Endometrial microvascular endothelial cells (primary cell): Measurements from ENCODE around the gene MAST4. TPM values are rescaled to one million over a fixed set of nuclear protein-coding genes. Genes with fewer than 3 reads are reported as not detected.

ENCODE experiments used
- in situ Hi-C: cut with HindIII; loops from 2 replicates; pipeline ENCODE4 v1.10.0; 2017; ENCODE audit warnings: low sequenced_read_pairs, low pct_unique_long_range_greater_than_20kb; ENCODE audit errors: inconsistent ontology term
- total RNA-seq: library from RNA; depleted of rRNA; stranded (reverse); fragments of >200 nt; gene quantifications from one replicate; pipeline ENCODE4 v1.2.3, GENCODE V29; 2015; ENCODE audit errors: inconsistent ontology term

MAST4 gene
- total RNA-seq, 1 donor from 2014 or later, result 29.3 TPM

DNA sequence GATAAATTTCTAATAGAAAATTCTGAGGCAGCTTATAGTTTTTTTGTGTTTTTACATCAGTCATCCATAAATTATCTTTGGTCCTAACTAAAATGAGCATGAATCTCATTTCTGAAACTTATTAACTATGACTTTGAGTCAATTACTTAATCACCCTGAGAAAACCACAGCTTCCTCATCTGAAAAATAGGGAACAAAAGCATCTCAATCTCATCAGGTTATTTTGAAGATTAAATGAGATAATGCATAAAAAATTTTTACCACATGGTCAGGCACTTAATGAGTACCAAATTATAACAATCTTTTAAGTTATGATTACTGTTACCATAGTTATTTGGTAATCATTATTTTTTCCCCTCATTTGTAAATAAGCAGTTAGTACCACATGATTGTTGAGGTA lies 279.1 kb downstream of the MAST4 start:
- in situ Hi-C loops, result no loop called here

DNA sequence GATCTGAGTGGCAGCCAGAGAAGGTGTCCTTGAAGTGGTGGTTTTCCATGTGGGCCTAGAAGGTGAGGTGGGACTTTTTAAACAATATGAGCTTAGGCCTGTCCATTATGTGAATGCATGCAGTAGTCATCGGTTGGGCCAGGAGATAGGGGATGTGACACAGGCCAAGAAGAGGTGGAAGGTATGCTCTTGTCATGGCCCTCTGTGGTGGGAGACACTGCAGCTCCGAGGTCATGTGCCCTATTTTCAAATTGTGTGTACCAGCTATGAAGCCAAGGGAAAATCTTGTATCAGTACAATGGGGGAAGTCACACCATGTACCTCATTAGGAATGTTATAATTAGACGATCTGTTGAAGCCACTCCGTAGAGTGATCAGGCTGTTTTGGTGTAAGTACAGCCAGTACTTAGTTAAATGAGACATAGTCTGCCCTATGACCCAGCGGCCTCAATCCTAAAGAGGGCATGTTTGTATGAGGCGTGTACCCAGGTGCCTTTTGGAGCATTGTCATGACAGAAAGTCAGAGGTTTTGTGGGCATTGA lies 280.1 kb downstream of the MAST4 start:
- in situ Hi-C loops, result no loop called here

DNA sequence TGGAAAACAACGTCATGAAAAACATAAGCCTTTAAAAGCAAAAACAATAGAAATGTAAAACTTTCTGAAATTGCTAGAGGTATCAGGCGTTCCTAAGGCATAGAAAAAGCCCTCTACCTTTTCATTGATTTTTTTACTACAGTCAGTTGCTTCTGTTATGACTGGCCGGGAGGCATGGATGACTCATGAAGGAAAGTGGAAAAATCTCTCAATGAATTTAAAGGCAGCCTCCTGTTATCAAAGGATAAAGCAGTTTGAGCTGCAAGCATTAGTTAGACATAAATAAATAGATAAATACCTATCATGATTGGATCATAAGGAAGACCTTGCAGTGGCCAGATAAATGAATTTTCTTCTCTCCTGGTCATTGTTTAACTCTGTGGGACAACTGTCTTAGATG lies 281.6 kb downstream of the MAST4 start:
- in situ Hi-C loops, result no loop called here

DNA sequence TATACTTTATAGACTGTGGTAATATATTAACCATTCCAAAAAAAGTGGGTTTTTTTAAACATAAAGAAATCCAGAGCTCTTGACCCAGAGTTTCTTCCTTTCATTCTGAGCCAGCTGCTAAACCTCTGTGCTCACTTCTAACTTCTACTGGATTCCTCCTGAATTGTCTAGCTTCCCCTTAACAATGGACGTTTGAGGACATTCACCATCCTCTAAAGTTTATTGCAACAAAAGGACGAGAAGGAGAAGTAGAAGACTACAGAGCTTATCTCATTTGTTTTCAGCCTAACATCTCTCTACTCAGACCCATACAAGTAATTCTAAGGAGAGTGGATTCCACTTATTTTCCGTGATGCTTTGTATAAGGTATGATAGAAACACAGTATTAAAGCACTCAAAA lies 284.2 kb downstream of the MAST4 start:
- in situ Hi-C loops, result no loop called here

DNA sequence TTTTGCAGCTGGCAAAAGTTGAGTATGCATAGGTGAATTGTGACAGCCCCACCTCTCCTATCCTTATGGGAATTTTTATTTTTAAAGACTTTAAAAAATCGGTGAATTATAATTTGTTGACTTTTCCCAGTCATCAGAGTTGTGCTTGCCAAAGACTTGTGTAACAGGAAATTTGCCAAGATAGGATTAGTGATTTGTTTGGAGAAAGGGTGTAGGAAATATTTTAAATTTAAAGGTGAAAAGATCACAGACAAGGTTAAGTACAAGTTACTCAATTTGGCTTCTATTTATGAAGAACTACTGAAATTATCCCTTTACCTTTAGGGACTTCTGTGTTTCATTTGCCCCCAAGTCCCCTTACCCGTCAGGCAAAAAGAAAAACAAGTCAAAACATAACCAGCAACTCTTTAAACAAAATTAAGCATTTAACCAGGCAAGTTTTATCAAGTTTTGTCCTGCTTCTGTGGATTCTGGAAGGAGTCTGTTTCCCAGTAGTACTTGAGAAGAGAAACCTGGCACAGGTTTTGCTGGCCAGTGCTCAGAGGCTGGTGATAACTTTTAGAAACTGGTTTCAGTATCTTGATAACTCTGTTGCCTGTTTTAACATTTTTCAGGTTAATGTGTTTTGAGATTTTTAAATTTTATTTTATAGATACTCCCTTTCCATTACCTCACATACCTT lies 285.4 kb downstream of the MAST4 start:
- in situ Hi-C loops, result no loop called here

DNA sequence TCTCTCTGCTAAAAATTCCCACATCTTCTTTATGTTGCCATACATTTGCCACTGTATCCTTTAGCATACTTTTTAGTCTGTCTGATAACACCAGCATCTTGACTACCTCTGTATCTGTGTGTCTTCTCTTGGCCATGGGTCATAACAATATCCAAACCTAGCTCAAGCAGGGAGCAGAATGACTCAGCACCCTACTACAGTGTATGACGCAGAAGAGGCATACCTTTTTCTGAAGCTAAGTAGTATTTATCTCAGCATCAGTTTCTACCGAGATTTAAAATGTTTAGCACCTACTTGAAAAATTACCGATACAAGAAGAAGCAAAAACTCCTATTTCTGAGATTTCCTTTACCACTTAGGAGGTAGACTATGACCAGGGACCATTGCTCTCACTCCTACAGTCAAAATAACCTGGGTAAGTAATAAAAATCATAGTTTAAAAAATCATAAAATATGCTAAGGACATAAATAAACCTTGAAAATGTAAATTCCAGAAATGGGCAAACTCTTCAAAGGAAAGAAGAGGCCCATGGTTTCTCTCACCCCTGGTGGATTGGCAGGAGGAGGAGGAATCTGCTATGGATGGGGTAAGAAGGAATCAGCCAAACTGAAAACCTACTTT lies 286.5 kb downstream of the MAST4 start:
- in situ Hi-C loops, result no loop called here

DNA sequence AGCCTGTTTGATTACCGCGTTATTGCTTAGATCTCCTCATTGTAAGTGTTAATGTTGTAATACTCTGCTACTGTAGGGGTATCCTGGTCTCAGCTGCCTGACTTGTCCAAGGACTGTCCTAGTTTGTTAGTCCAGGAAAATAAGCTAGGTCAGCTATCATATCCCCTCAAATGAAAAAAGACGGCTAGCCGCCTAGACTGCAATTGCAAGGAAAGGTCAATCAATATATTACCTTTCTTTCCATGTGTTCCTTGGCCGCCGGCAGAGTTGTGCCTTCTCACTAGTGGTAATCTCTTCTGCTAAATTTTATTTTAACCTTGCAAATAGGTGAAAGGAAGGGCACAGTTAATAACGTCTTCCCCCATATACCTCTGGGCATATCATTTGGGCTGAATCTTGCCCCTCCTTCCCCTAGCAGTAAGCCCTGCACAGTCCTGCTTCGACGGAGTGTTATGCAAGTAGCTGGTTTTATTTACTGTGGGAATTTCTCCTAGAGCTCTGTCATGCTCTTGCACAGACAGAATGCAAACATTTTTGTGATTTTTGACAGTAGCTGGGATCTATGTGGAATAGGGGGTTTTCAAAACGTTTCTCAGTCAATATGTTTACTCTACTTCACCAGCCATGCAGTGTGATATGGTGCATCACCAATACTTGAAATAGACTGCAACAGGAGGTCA lies 288.5 kb downstream of the MAST4 start:
- in situ Hi-C loops, result no loop called here

DNA sequence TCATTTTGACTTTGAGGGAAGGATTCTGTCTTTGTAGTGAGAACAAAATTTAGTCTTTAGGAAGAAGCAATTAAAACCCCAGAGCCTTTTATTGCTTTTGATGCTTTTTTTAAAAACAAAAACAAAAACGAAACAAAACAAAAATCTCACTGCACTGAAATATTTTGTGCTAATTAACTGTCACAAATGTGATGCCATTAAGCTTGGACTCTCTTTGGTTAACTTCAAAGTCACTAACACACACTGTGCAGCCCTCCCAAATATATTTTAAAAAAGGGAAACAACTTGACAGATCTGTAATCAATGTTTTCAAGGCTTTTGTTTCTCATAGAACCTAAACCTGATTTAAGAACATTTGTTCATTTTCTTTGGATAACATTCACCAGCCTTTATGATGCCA lies 290.7 kb downstream of the MAST4 start:
- in situ Hi-C loops, result no loop called here

DNA sequence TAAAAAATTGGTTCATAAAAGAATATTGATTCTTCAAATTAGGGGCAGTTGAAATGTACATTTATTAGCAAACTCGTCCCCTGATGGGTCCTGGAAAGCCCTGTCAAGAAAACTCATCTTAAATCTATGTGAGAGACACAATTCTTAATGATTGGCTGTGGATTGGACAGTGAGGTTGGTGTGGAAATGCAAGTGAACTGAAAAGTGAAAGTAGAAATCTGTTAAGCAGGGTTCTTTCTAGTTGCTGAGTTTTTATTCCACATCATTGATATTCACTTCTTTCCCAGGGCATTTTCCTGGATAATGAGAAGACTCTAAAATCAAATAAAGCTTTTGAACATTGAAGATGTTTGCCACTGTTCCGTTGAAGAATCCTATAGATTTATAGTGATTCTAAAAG lies 292.4 kb downstream of the MAST4 start:
- in situ Hi-C loops, result no loop called here

- in situ Hi-C loops, result no loop called here
Measured at GRCh38 chr5:66889056-66889455, 292.9 kb downstream of the MAST4 start.

DNA sequence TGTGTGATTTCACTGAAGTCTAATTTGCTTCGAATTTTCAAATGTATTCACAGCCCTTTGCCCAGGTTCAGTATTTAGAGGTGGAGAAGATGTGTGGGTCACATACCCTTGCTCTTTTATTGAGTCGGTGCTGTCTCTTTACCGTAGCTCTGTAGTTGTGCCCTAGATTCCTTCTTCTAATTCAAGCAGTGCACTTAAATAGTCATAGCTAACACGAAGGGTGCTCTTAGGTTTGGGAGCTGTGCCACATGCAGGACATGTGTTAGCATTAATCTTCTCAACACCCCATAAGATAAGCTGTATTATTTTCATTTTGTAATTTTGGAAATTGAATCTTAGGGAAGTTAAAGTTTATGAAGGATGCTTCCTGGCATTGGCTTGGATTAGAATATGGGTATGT lies 293.3 kb downstream of the MAST4 start:
- in situ Hi-C loops, result no loop called here

DNA sequence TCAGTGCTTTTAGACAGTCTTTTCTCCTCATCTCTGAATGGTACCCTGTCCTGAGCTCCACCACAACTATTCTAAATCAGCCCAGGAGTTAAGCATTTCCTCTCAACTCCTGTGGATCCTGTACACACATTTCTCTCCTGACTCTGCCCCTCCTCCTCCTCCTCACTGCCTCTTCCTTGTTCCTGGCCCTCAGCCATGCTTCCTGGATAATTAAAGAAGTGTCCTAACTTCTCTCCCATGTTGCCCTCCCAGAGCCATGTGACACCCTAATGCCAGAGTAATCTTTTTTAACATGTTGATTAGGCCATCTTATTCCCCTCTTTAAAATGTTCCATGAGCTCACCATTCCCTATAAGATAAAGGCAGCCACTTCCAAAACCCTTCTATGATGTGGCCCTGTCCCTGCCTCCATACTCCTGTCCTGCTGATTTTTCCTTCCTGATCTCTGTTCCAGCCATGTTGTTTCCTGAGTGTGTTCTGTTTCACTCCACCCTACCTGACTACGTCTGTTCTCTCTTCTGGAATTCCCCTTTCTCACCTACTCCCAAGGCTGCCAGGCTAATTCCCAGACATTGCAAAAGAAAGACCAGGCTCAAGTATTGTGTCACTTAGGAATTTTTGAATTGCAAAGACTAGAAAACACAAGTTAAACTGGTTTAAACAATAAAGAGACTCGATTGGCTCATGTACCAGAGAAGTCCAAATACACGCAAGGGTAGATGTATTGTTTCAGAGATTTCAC lies 295.2 kb downstream of the MAST4 start:
- in situ Hi-C loops, result no loop called here

DNA sequence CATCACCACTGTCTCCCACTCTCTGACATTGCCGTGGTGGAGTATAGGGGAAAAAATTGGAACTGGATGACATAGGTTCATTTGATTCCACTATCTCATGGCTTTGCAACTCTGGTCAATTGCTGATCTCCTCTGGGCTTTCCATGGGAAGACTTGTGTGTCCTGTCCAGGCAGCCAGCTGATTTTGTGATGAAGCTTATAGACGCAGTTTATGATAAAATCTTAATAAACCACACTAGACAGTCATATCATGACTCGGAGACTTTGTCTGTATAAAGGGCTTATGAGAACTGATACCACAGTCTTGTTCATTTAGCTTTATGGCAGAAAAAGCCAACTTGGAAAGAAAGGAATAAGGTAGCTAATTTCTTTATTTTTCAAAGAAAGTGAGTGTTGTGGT lies 296.5 kb downstream of the MAST4 start:
- in situ Hi-C loops, result no loop called here

- in situ Hi-C loops, result no loop called here
Measured at GRCh38 chr5:66894480-66895240, 298.5 kb downstream of the MAST4 start.

DNA sequence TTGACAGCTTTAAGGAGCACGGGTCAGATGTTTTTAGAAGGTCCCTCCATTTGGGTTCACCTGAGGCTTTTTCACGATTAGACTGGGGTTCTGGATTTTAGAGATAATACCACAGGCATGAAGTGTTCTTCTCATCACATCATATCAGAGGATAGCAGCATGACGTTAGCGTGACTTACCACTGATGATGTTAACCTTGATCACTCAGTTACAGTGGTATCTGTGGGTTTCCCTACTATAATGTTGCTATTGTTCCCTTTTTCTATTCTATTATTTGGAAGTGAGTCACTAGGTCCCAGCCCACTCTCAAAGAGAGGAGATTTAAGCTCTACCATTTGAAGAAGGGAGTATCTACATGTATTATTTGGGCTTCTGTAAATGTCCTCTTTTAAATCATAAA lies 300.0 kb downstream of the MAST4 start:
- in situ Hi-C loops, result no loop called here

DNA sequence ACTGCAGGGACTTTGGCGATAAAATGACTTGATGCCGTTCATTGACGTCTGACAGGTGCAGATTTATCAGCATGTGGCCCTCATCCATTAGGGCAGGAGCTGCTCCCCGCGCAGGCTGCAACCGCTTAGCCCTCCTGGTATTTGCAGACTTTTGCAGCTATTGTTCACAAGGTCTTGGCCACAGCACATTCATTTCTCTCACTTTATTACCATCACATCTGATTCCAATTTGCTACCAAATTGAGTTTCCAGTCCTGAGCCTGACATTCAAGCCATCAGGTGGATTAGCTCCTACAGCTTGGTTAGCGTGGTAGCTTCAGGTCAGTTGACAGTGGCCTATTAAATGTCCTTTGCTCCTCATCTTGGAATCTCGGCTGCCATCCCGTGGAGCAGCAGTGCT lies 301.2 kb downstream of the MAST4 start:
- in situ Hi-C loops, result no loop called here

DNA sequence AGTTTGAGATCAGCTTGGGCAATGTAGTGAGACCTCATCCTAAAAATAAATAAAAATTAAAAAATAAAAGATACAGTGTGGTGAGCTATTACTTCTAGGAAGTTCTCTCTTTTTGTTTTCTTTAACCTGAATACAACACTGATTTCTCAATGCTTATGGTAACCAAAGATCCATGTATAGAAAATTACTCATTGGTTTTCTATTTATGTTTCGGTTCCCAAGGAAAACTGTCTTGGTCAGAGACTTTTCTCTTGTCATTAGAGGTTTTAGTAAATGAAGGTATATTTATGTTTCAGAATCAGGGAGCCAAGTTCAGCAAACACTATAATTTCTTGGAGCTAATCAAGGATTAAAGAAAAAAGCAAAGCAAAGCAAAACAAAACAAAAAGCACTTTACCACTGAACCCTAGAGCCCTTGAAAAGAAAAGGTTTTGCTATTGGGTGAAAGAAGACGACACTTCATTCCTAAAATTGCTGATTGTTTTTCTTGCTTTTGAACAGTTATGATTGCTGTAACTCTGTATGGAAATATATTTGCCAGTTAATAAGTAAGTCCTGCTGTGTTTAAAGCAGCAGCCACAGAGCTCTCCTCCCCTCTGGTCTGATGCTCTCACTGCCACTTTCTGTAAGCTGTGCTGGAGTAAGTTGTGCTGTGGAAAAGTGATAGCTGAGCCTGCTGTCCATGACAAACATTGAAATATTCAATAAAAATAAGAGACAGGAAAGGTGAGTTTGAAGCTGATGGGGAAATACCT lies 302.2 kb downstream of the MAST4 start:
- in situ Hi-C loops, result no loop called here

- in situ Hi-C loops, result no loop called here
Measured at GRCh38 chr5:66903218-66903617, 307.0 kb downstream of the MAST4 start.
